ENCODE measurements around the gene MRGPRG.

- TF ChIP-seq CTCF (IDR thresholded peaks at IDR 0.05) (no peak), POLR2A (IDR thresholded peaks at IDR 0.05) (no peak), EP300 (IDR thresholded peaks at IDR 0.05) (no peak)
Observed at GRCh38 chr11:3184732-3185347, 33.8 kb downstream of the MRGPRG start.

Measured in tibial nerve (tissue), 4 donors.